ENCODE measurements around the gene TNFSF8. TPM values are rescaled to one million over a fixed set of nuclear protein-coding genes. Genes with fewer than 3 reads are reported as not detected.

TNFSF8 gene
- total and polyA plus RNA-seq, 2 of the 8 experiments (the other 6 are each of a cell fraction or from before 2014, with no cell fraction given): not detected

DNA sequence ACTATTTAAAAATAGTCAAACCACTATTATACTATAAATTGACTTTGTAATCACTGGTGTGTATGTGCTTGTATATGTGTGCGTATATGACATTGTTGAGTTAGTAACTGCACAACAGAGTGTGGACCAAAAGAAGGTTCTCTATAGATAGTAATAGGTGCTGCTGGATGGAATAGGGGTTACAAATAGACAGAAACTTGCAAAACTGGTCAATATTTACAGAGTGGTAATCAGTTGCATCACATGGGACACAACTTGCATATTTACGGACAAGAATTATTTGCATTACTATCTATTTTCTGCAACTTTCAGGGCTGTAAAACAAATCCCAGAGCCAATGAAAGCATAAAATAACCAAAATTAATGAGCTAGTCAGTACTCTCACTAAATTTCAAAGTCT lies 42.4 kb downstream of the TNFSF8 start:
- H3K79me1 ChIP-seq (ENCODE audit: low read depth, low read length): no peaks in the 10 kb centered on the region
- no peaks in the 10 kb centered on the region for H3K9me3 ChIP-seq (ENCODE audit: insufficient read depth in 2 of 2, low read depth in 1 of 2, low read length in 1 of 2)
- H3K56ac ChIP-seq (replicated peaks; ENCODE audit: insufficient read length, low read depth, low read length): no peak overlapping the region
- H3K4me3 ChIP-seq (ENCODE audit: extremely low read depth in 1 of 4, insufficient read depth in 2 of 4, low read depth in 3 of 4, low read length in 4 of 4): no peak overlapping the region; a peak in 1 of 8 replicates
- POLR2A ChIA-PET (ENCODE audit: partially characterized antibody): no interaction called here
- H4K20me1 ChIP-seq (replicated peaks in 1 of 2; ENCODE audit: control insufficient read depth in 1 of 2, insufficient read depth in 2 of 2, low read length in 2 of 2): no peaks in the 10 kb centered on the region
- H2BK12ac ChIP-seq (ENCODE audit: low read depth, low read length): no peak overlapping the region
- H3K4me2 ChIP-seq (ENCODE audit: insufficient read depth in 1 of 2, low read depth in 2 of 2, low read length in 2 of 2): no peak overlapping the region
- no peak overlapping the region for H4K8ac ChIP-seq (ENCODE audit: extremely low read depth, insufficient read depth, low read length)
- no peak overlapping the region for H3K18ac ChIP-seq (ENCODE audit: extremely low read depth, low read length)
- no peaks in the 10 kb centered on the region for H3K27me3 ChIP-seq (replicated peaks in 1 of 4; ENCODE audit: control insufficient read depth in 3 of 4, extremely low read depth in 1 of 4, insufficient read depth in 3 of 4, low read length in 3 of 4)
- CTCF ChIA-PET (ENCODE audit: partially characterized antibody): interaction anchor here (2.0 to 3.9 kb wide), 2 partner anchors 18 to 23 kb away, joined by 5 to 18 read pairs; no protein-coding TSS in a partner anchor
- H3K36me3 ChIP-seq (ENCODE audit: control insufficient read depth in 2 of 4, insufficient read depth in 4 of 4, low read length in 3 of 4): no peaks in the 10 kb centered on the region
- H2BK15ac ChIP-seq (ENCODE audit: low read length): no peak overlapping the region
- no peak overlapping the region for H3K14ac ChIP-seq (ENCODE audit: insufficient read length)
- no peak overlapping the region for H2BK5ac ChIP-seq (ENCODE audit: low read depth, low read length)
- peaks cover 0 to 11% (median 6%) of the 10 kb centered on the region in 4 experiments; a peak in 4 of 7 replicates for H3K4me1 ChIP-seq (replicated peaks in 1 of 4; ENCODE audit: control insufficient read depth in 3 of 4, insufficient read depth in 4 of 4, low read length in 3 of 4)
- H3K23ac ChIP-seq (ENCODE audit: insufficient read length): no peak overlapping the region
- H3K9ac ChIP-seq (replicated peaks in 1 of 4; ENCODE audit: extremely low read depth in 1 of 4, low read depth in 3 of 4, low read length in 3 of 4): no peak overlapping the region
- H2AK5ac ChIP-seq (ENCODE audit: low read depth, low read length): no peak overlapping the region
- H3K4ac ChIP-seq (replicated peaks; ENCODE audit: insufficient read length, low read depth, low read length): no peak overlapping the region
- no peak overlapping the region for H2BK20ac ChIP-seq (ENCODE audit: low read length)
- no peak overlapping the region for H2BK120ac ChIP-seq (replicated peaks; ENCODE audit: low read depth, low read length)
- H4K91ac ChIP-seq (replicated peaks; ENCODE audit: insufficient read length, low read length): no peak overlapping the region
- H3K23me2 ChIP-seq (ENCODE audit: low read depth, low read length): no peaks in the 10 kb centered on the region
- no peak for DNase-seq (ENCODE audit: low read depth in 1 of 2, low spot score in 2 of 2)
- FAIRE-seq: no peak
- H4K5ac ChIP-seq (ENCODE audit: insufficient read length, low read depth, low read length): no peak overlapping the region
- H2AFZ ChIP-seq (ENCODE audit: low read length): no peak overlapping the region
- no peak overlapping the region for H3K27ac ChIP-seq (ENCODE audit: low read depth, low read length)
- WGBS, 2 experiments (ENCODE audit: extremely low coverage in 1 of 2, insufficient coverage in 1 of 2, insufficient read length in 1 of 2, insufficient replicate concordance in 2 of 2, low coverage in 1 of 2, low lambda C conversion rate in 2 of 2, missing lambda C conversion rate in 1 of 2): 88% methylated on average over 2 of the region's 2 CpGs; no CpG with 5 or more reads in 1 of the 2 experiments
- no peaks in the 10 kb centered on the region for H3K79me2 ChIP-seq (ENCODE audit: control insufficient read depth in 1 of 2, insufficient read depth in 2 of 2, low read length in 2 of 2)
- TF ChIP-seq, protein P1, sequence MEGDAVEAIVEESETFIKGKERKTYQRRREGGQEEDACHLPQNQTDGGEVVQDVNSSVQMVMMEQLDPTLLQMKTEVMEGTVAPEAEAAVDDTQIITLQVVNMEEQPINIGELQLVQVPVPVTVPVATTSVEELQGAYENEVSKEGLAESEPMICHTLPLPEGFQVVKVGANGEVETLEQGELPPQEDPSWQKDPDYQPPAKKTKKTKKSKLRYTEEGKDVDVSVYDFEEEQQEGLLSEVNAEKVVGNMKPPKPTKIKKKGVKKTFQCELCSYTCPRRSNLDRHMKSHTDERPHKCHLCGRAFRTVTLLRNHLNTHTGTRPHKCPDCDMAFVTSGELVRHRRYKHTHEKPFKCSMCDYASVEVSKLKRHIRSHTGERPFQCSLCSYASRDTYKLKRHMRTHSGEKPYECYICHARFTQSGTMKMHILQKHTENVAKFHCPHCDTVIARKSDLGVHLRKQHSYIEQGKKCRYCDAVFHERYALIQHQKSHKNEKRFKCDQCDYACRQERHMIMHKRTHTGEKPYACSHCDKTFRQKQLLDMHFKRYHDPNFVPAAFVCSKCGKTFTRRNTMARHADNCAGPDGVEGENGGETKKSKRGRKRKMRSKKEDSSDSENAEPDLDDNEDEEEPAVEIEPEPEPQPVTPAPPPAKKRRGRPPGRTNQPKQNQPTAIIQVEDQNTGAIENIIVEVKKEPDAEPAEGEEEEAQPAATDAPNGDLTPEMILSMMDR (IDR thresholded peaks at IDR 0.05; ENCODE audit: control extremely low read depth in 1 of 3, insufficient read depth in 1 of 3, low read depth in 1 of 3, low read length in 3 of 3): no peak
- TF ChIP-seq EGR1 (IDR thresholded peaks at IDR 0.05; ENCODE audit: borderline replicate concordance, low read depth, low read length) (no peak), CEBPB (IDR thresholded peaks at IDR 0.05; ENCODE audit: low read depth, low read length) (no peak), POLR2AphosphoS5 (IDR thresholded peaks at IDR 0.05; ENCODE audit: low read depth, low read length) (no peak), KDM1A (IDR thresholded peaks at IDR 0.05; ENCODE audit: borderline replicate concordance, low read length) (no peak)
- TF ChIP-seq, protein P2, sequence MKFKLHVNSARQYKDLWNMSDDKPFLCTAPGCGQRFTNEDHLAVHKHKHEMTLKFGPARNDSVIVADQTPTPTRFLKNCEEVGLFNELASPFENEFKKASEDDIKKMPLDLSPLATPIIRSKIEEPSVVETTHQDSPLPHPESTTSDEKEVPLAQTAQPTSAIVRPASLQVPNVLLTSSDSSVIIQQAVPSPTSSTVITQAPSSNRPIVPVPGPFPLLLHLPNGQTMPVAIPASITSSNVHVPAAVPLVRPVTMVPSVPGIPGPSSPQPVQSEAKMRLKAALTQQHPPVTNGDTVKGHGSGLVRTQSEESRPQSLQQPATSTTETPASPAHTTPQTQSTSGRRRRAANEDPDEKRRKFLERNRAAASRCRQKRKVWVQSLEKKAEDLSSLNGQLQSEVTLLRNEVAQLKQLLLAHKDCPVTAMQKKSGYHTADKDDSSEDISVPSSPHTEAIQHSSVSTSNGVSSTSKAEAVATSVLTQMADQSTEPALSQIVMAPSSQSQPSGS (IDR thresholded peaks at IDR 0.05; ENCODE audit: low read length): no peak

Measured in H1 (cell line).